Activated CD8-positive, alpha-beta T cell treated with anti-CD3 and anti-CD28 coated beads for 36 hours (primary cell): ENCODE data around the gene MAST4. TPM values are rescaled to one million over a fixed set of nuclear protein-coding genes. Genes with fewer than 3 reads are reported as not detected.

Source experiments
- ATAC-seq: fragments of 200-7000 bp; cut with Tn5 transposase; one replicate; pipeline ENCODE4 v1.10.0; 2021; ENCODE audit warnings: mild to moderate bottlenecking, moderate library complexity
- CTCF ChIA-PET: fragments of 350-600 bp; sonication (Branson Sonifier 250); formaldehyde crosslinking; loops from one replicate; lab custom pipeline; 2021; ENCODE audit warnings: antibody characterized with exemption; lab: Charles Lee
- POLR2A ChIA-PET: fragments of 350-600 bp; sonication (Branson Sonifier 250); formaldehyde crosslinking; loops from one replicate; lab custom pipeline; 2021; ENCODE audit warnings: antibody characterized with exemption; lab: Charles Lee
- DNase-seq: peaks from one replicate; pipeline ENCODE4 v3.0.0-alpha.2; 2020
- H3K27ac Mint-ChIP-seq: one replicate; pipeline ENCODE4 v1.8.0; 2021; ENCODE audit warnings: mild to moderate bottlenecking, mixed read lengths
- H3K27me3 Mint-ChIP-seq: one replicate; pipeline ENCODE4 v1.8.0; 2021; ENCODE audit warnings: mixed read lengths
- H3K36me3 Mint-ChIP-seq: one replicate; pipeline ENCODE4 v1.8.0; 2021; ENCODE audit warnings: low read depth, mixed read lengths
- H3K4me1 Mint-ChIP-seq: one replicate; pipeline ENCODE4 v1.8.0; 2021; ENCODE audit warnings: low read depth, mixed read lengths
- H3K4me3 Mint-ChIP-seq: one replicate; pipeline ENCODE4 v1.8.0; 2021; ENCODE audit warnings: mild to moderate bottlenecking, moderate library complexity, mixed read lengths
- H3K9me3 Mint-ChIP-seq: one replicate; pipeline ENCODE4 v1.8.0; 2021; ENCODE audit warnings: mixed read lengths
- intact Hi-C: fragments of 100-400 bp; cut with micrococcal nuclease; formaldehyde crosslinking; loops from one replicate; pipeline ENCODE4 v1.10.0; 2022
- total RNA-seq, 2 experiments: library from RNA; stranded (reverse); gene quantifications; one replicate each; pipeline ENCODE4 v1.2.3, GENCODE V29; 2021
- TF ChIP-seq, protein P1 (sequence below): fragments of 200-600 bp; IDR thresholded peaks from one replicate; pipeline ENCODE4 v1.8.0; 2022; ENCODE audit warnings: antibody characterized with exemption, mild to moderate bottlenecking

MAST4 gene
- total RNA-seq, 2 experiments from 2014 or later, result 7.6 to 10.0 TPM

DNA sequence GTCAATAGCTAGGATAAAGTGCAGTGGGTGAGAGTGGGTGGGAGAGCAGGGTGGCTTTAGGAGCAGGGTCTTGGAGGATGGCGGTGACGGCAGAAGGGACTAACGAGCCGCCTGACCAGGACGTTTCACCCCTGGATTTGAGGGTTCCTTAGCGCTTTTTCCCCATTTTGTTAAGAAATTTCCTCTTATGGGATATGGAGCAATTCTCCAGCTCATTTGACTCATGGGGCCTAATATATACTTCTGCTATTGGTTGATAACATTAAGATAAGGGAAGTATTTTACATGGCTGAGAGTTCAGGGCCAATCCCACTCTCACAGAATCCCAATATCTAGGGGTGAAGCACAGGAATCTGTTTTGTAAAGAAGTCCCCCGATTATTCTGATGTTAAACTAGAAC, 582.8 kb downstream of the MAST4 start:
- Mint-ChIP-seq H3K27me3 (no peaks in the 10 kb centered on the region), H3K4me3 (no peak overlapping the region), H3K36me3 (peaks cover 12% of the 10 kb centered on the region), H3K9me3 (peaks cover 20% of the 10 kb centered on the region), H3K27ac (no peak overlapping the region), H3K4me1 (peaks cover 38% of the 10 kb centered on the region)
- TF ChIP-seq, protein P1, sequence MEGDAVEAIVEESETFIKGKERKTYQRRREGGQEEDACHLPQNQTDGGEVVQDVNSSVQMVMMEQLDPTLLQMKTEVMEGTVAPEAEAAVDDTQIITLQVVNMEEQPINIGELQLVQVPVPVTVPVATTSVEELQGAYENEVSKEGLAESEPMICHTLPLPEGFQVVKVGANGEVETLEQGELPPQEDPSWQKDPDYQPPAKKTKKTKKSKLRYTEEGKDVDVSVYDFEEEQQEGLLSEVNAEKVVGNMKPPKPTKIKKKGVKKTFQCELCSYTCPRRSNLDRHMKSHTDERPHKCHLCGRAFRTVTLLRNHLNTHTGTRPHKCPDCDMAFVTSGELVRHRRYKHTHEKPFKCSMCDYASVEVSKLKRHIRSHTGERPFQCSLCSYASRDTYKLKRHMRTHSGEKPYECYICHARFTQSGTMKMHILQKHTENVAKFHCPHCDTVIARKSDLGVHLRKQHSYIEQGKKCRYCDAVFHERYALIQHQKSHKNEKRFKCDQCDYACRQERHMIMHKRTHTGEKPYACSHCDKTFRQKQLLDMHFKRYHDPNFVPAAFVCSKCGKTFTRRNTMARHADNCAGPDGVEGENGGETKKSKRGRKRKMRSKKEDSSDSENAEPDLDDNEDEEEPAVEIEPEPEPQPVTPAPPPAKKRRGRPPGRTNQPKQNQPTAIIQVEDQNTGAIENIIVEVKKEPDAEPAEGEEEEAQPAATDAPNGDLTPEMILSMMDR, result no peak
- DNase-seq (no peak), ATAC-seq (no peak)
- intact Hi-C loops, result no loop called here
- ChIA-PET CTCF (interaction anchor here (0.8 to 4.1 kb wide), 2 partner anchors 11 to 21 kb away, joined by 3 to 29 read pairs; no protein-coding TSS in a partner anchor), POLR2A (interaction anchor here (0.6 to 1.1 kb wide), 3 partner anchors 14 to 31 kb away, joined by 3 to 4 read pairs (median 3); no protein-coding TSS in a partner anchor)

DNA sequence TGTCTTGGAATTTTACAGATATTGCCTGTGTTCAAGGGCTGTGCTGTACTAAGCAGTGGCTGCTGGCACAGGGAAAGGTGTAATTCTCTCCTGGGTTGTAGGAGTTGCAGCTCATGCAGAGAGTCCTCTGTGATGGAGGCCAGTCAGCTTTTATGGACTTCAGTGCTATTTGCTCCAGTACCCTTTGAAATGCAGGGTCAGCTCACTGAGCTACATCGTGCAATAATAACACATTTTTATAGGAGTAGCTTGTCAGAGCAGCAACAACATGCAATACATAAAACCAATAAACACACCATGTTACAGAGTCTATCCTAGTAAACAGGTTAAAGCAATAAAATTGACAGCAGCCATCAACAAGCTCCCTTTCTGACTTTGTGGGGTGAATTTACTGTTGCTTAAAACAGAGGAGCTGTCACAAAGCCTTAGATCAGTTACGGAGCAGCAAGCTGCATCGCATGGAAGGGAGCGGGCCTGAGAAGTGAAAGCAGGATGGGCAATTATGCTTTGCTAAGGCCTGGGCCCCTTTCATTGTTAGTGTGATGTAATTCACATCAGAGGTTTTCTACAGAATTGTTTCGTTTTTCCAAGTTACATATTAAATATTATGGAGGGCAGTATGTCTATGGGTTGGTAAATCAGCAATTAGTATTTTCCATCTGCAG, 583.6 kb downstream of the MAST4 start:
- Mint-ChIP-seq H3K27ac (no peak overlapping the region), H3K4me3 (no peak overlapping the region), H3K4me1 (peaks cover 38% of the 10 kb centered on the region), H3K27me3 (no peaks in the 10 kb centered on the region), H3K36me3 (peaks cover 12% of the 10 kb centered on the region), H3K9me3 (peaks cover 20% of the 10 kb centered on the region)
- intact Hi-C loops, result no loop called here
- ChIA-PET POLR2A (interaction anchor here (0.6 to 4.3 kb wide), 4 partner anchors 13 to 30 kb away, joined by 3 to 19 read pairs (median 4); no protein-coding TSS in a partner anchor), CTCF (interaction anchor here (1.2 to 4.1 kb wide), 2 partner anchors 12 to 30 kb away, joined by 4 to 29 read pairs; no protein-coding TSS in a partner anchor)
- DNase-seq, result no peak
- TF ChIP-seq, protein P1, result no peak
- no peak for ATAC-seq

DNA sequence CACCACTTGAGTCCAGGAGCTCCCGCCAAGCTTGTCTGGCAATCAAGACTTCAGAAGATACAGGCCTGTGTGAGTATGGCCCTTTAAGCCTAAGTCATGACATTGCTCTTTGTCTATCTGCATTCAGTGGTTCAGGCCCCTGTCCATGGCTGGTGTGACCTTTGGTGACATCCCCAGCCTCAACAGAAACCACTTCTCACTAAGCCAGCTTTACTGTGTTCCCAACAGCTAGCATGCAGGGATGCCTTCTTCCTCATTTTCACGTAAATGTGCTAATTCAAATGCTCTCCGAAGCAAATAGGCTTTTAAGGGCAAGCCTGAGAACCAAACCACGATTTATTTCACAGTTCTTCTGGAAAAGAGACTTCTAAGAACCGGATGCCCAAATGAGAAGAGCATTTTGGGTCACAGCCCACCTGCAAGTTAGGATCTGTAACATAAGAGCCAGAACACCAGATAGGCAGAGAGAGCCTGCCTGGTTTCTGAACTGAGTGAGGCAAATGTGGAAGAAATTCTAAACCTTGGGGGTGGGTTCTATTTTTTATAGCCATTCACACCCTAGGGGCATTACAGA, 585.5 kb downstream of the MAST4 start:
- H3K27me3 Mint-ChIP-seq, result no peaks in the 10 kb centered on the region
- ATAC-seq (peak; percentile 72), DNase-seq (peak; percentile 51)
- ChIA-PET POLR2A (interaction anchor here (0.6 to 4.3 kb wide), 2 partner anchors 15 to 1369 kb away, joined by 3 to 19 read pairs; no protein-coding TSS in a partner anchor), CTCF (interaction anchor here (1.1 to 1.6 kb wide), 3 partner anchors 15 to 23 kb away, joined by 3 to 5 read pairs (median 3); no protein-coding TSS in a partner anchor)
- H3K4me1 Mint-ChIP-seq, result peaks cover 43% of the 10 kb centered on the region
- intact Hi-C loops, result no loop called here
- peak overlapping the region; percentile 71 for H3K27ac Mint-ChIP-seq
- H3K4me3 Mint-ChIP-seq, result peak overlapping the region; percentile 2
- peaks cover 11% of the 10 kb centered on the region for H3K36me3 Mint-ChIP-seq
- H3K9me3 Mint-ChIP-seq, result peaks cover 14% of the 10 kb centered on the region
- TF ChIP-seq, protein P1, result no peak

DNA sequence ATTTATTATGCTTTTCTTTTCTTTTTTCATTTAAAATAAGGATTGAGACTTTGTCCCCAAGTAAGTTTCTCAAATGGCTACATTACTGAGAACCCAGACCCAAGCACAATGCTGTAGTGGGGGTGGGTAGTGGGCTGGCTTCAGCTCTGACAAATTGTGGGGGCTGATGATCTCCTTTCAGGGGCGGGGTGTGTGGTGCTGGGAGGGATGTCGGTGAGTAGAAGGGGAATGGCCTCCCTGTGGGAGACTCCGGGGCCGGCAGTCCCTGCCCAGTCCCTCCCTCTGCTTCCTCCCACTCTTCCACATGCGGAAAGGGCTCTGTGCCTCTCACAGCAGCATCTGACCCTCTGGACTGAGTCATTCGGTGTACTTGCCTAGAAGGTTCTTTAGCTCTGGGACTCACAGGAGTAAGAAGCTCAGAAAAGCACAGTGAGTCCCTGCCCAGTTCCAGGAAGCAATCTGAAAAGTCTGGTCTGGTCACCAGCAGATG, 586.2 kb downstream of the MAST4 start:
- peak; percentile 20 for DNase-seq
- ChIA-PET CTCF (interaction anchor here (1.2 to 2.2 kb wide), 3 partner anchors 15 to 23 kb away, joined by 3 to 6 read pairs (median 3); no protein-coding TSS in a partner anchor), POLR2A (interaction anchor here (4.3 kb wide), 1 partner anchor 15 kb away, joined by 19 read pairs; no protein-coding TSS in a partner anchor)
- Mint-ChIP-seq H3K9me3 (peaks cover 9% of the 10 kb centered on the region), H3K36me3 (peaks cover 6% of the 10 kb centered on the region), H3K27ac (peak overlapping the region; percentile 82), H3K27me3 (no peaks in the 10 kb centered on the region), H3K4me3 (peak overlapping the region; percentile 24), H3K4me1 (peaks cover 45% of the 10 kb centered on the region)
- intact Hi-C loops, result no loop called here
- peak; percentile 57 for ATAC-seq
- TF ChIP-seq, protein P1, result no peak
